Uterus (tissue), 4 donors: ENCODE data around the gene DNM3. TPM values are rescaled to one million over a fixed set of nuclear protein-coding genes. Genes with fewer than 3 reads are reported as not detected.

ENCODE experiments used
- DNase-seq, 2 donors: peaks; one replicate each; pipeline ENCODE4 v3.0.0-alpha.2; 2019 to 2020
- H3K27ac ChIP-seq, 2 donors: fragments of 200-600 bp; sonication (generic); 1 replicate in 1 of 2; 2 replicates in 1 of 2; pipeline ENCODE4 v1.5.1; 2016 to 2018
- H3K27me3 ChIP-seq, 2 donors: fragments of 200-600 bp; sonication (generic); one replicate each; pipeline ENCODE4 v1.5.1; 2018 to 2019; ENCODE audit warnings: control low read depth in 1 of 2
- H3K36me3 ChIP-seq, 2 donors: fragments of 200-600 bp; sonication (generic); one replicate each; pipeline ENCODE4 v1.5.1; 2019; ENCODE audit warnings: control low read depth in 1 of 2
- H3K4me1 ChIP-seq, 2 donors: fragments of 200-600 bp; sonication (generic); one replicate each; pipeline ENCODE4 v1.5.1; 2018 to 2019; ENCODE audit warnings: control low read depth in 1 of 2
- H3K4me3 ChIP-seq, 2 donors: fragments of 200-600 bp; sonication (generic); 1 replicate in 1 of 2; 2 replicates in 1 of 2; pipeline ENCODE4 v1.5.1; 2018 to 2019; ENCODE audit warnings: mild to moderate bottlenecking in 1 of 2
- H3K9me3 ChIP-seq, 2 donors: fragments of 200-600 bp; sonication (generic); one replicate each; pipeline ENCODE4 v1.5.1; 2019; ENCODE audit warnings: control low read depth in 1 of 2
- POLR2A ChIP-seq, 2 donors: fragments of 450-650 bp; IDR thresholded peaks; one replicate each; pipeline ENCODE4 v1.6.1; 2016; ENCODE audit warnings: antibody characterized with exemption in 2 of 2, mild to moderate bottlenecking in 1 of 2, moderate library complexity in 1 of 2
- intact Hi-C: fragments of 100-400 bp; cut with DNase I; formaldehyde crosslinking; loops from one replicate; pipeline ENCODE4 v1.15.1; 2023; ENCODE audit warnings: low total_unique reads
- total RNA-seq, 4 donors: library from RNA; depleted of rRNA in 3 of 4; stranded (reverse); fragments of >200 nt in 3 of 4; gene quantifications; one replicate each; pipeline versions ENCODE4 v1.1.0 to v1.2.4, GENCODE V29; 2014 to 2023
- TF ChIP-seq, protein P1 (sequence below), 4 experiments: fragments of 200-600 bp in 2 of 4; fragments of 450-650 bp in 2 of 4; sonication (generic) in 2 of 4; IDR thresholded peaks; one replicate each; pipeline ENCODE4 v1.5.1; 2016 to 2019; ENCODE audit warnings: antibody characterized with exemption in 4 of 4, mild to moderate bottlenecking in 2 of 4, moderate library complexity in 1 of 4
- donor health status: DM: yes; HTN: yes; CAD: no.

Gene DNM3
- total RNA-seq, 4 donors from 2014 or later = 4.7 to 49.2 (median 14.6) TPM

DNA sequence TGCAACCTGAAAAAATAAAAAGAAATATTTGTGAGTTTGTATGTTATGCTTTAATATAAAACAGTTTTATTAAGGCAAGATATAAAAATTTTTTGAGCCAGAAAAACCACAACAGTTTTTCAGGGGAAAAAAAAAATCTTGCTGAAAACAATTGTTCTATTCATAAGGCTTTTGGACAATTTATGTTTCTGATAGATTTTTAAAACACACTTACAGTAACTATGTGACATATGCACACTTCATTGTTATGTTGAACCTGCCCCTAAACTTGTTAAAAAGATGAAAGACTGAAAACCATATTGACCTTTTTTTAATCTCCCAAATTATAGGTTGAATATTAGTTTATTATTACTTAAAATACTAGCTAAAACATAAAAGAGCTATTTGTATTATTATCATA lies 299.3 kb downstream of the DNM3 start:
- H3K9me3 ChIP-seq = no peaks in the 10 kb centered on the region
- intact Hi-C loops = no loop called here
- H3K27ac ChIP-seq = peak overlapping the region; percentile 91 to 98
- no peaks in the 10 kb centered on the region for H3K4me1 ChIP-seq
- H3K27me3 ChIP-seq = no peaks in the 10 kb centered on the region
- TF ChIP-seq, protein P1, sequence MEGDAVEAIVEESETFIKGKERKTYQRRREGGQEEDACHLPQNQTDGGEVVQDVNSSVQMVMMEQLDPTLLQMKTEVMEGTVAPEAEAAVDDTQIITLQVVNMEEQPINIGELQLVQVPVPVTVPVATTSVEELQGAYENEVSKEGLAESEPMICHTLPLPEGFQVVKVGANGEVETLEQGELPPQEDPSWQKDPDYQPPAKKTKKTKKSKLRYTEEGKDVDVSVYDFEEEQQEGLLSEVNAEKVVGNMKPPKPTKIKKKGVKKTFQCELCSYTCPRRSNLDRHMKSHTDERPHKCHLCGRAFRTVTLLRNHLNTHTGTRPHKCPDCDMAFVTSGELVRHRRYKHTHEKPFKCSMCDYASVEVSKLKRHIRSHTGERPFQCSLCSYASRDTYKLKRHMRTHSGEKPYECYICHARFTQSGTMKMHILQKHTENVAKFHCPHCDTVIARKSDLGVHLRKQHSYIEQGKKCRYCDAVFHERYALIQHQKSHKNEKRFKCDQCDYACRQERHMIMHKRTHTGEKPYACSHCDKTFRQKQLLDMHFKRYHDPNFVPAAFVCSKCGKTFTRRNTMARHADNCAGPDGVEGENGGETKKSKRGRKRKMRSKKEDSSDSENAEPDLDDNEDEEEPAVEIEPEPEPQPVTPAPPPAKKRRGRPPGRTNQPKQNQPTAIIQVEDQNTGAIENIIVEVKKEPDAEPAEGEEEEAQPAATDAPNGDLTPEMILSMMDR (IDR thresholded peaks at IDR 0.05) = no peak
- no peak for TF ChIP-seq POLR2A (IDR thresholded peaks at IDR 0.05)
- H3K4me3 ChIP-seq = peak overlapping the region; percentile 58 to 85
- DNase-seq = no peak
- no peaks in the 10 kb centered on the region for H3K36me3 ChIP-seq

DNA sequence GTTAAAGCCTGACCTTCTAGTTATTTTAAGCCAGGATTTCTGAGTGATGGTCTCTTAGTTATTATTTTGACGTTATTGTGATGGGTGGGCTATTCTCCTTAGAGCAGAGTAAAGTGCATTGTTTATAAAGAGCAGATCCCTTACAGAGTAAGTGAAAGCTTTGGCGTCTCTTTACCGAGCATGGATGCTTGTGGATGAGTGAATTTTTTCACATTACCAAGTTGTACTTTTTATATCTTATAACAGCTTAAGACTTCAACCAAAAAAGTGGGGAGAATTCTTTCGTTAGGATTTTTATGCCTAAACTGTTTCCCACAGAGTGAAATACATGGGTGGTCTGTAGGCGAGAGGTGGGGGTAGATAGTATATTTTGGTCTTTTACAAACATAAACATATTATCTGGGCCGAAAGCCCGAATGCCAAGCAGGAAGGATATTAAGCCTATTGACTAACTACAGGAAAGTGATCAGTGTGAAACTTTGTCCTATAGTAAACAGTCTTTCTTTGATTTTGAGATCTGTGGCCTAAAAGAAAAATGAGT lies 300.1 kb downstream of the DNM3 start:
- H3K27ac ChIP-seq = peak overlapping the region; percentile 91 to 98
- no peaks in the 10 kb centered on the region for H3K27me3 ChIP-seq
- H3K9me3 ChIP-seq = no peaks in the 10 kb centered on the region
- intact Hi-C loops = no loop called here
- no peak for DNase-seq
- TF ChIP-seq POLR2A (IDR thresholded peaks at IDR 0.05) = no peak
- TF ChIP-seq, protein P1 (IDR thresholded peaks at IDR 0.05) = no peak
- no peaks in the 10 kb centered on the region for H3K4me1 ChIP-seq
- H3K36me3 ChIP-seq = no peaks in the 10 kb centered on the region
- H3K4me3 ChIP-seq = peak overlapping the region; percentile 58 to 85

DNA sequence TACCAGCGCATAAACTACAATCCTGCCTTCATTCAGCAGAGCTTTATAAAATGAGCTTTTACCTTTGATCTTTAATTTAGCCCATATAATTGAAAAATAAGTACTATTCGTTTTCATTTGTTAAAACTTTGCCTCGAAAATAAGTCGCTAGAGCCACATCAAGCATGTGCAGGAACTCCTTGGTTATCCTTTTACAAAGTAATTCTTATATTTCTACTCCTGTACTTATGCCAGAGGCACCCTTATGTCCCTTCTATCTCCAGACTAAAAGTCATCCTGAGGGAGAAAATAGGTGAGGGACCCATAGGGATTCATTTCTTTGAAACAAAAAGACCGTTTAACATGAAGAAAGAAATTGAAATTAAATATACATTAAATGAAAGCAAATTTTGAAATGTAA lies 301.0 kb downstream of the DNM3 start:
- DNase-seq = no peak
- no peaks in the 10 kb centered on the region for H3K9me3 ChIP-seq
- H3K4me3 ChIP-seq = peak overlapping the region; percentile 58 to 85
- H3K36me3 ChIP-seq = no peaks in the 10 kb centered on the region
- H3K27me3 ChIP-seq = no peaks in the 10 kb centered on the region
- intact Hi-C loops = no loop called here
- TF ChIP-seq POLR2A (IDR thresholded peaks at IDR 0.05) = no peak
- TF ChIP-seq, protein P1 (IDR thresholded peaks at IDR 0.05) = no peak
- H3K4me1 ChIP-seq = no peaks in the 10 kb centered on the region
- H3K27ac ChIP-seq = peak overlapping the region; percentile 91 to 98

DNA sequence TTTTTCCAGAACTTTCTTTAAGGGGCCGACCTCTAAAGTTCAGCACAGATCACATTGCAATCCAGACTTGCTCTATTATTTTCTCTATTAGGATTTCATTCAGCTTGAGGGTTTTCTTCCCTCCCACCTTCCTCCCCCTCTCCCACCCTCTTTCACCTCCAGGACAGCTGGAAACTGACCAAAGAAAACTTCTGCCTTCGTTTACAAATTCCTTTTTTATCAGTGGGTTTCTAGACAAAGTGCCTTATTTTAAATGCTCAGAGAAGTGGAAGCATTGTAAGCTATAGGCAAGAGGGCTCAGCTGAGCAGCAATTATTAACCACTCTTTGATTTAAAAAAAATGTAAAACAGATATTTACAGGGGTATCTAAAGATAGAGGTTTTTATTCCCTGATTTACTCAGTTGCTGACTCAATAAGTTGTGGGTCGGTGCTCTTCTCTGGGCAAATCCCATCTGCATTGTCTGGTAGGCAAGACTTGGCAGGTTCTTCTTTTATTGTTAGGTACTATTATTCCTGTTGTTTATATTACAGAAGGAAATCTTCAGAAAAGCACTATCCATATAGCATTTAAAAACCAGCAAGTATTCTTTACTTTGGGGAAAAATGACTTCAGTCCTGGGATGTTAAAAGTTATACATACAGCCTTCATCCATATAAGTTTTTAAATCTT lies 302.2 kb downstream of the DNM3 start:
- DNase-seq = no peak
- Histone ChIP-seq H3K36me3 (no peaks in the 10 kb centered on the region), H3K27ac (peak overlapping the region; percentile 91 to 98), H3K4me3 (peak overlapping the region; percentile 58 to 85), H3K9me3 (no peaks in the 10 kb centered on the region), H3K4me1 (no peaks in the 10 kb centered on the region), H3K27me3 (no peaks in the 10 kb centered on the region)
- intact Hi-C loops = no loop called here
- TF ChIP-seq, protein P1 (IDR thresholded peaks at IDR 0.05) = no peak
- TF ChIP-seq POLR2A (IDR thresholded peaks at IDR 0.05) = no peak

DNA sequence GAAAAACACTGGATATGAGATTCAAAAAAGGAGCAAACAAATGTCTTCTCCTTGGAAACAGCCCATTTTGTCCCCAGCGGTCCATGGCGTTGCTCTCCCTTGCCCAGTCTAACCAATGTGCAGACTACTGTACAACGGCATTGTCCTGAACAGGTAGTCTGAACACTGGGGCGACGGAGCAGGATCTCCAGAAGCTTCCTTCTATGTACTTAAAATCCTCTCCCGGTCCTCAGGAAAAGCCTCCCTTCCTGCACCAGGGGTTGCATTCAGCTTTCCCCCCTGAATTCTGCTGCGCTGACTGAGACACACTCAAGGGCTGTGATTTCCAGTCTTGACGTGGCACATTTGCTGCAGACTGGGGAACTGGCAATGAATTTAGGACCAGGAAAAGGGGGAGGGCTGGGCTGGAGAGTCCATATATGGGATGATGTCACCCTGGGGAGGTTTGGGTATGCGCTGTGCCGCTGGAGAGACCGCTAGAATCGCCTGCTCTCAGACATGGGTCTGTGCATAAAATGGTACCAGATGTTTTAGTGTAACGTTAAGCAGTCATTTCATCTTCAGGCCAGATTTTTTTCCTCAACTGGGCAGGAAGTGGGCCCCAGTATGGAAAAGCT lies 303.3 kb downstream of the DNM3 start:
- TF ChIP-seq POLR2A (IDR thresholded peaks at IDR 0.05) = peak; percentile 81 to 92
- TF ChIP-seq, protein P1 (IDR thresholded peaks at IDR 0.05) = peak in 1 of 4 experiments; percentile 8
- Histone ChIP-seq H3K9me3 (no peaks in the 10 kb centered on the region), H3K4me3 (peak overlapping the region; percentile 58 to 85), H3K27ac (peak overlapping the region; percentile 91 to 98), H3K4me1 (no peaks in the 10 kb centered on the region), H3K36me3 (no peaks in the 10 kb centered on the region), H3K27me3 (no peaks in the 10 kb centered on the region)
- intact Hi-C loops = no loop called here
- peak; percentile 86 to 94 for DNase-seq
